ENCODE results near the gene ATRN. TPM values are rescaled to one million over a fixed set of nuclear protein-coding genes. Genes with fewer than 3 reads are reported as not detected.

The ATRN gene
- total RNA-seq, 2 donors from 2014 or later: 15.7 to 16.5 TPM

- H3K9me3 Mint-ChIP-seq: no peaks in the 10 kb centered on the region
- no peaks in the 10 kb centered on the region for H3K4me1 Mint-ChIP-seq (ENCODE audit: low read depth in 2 of 2)
- DNase-seq (ENCODE audit: low spot score) (no peak), ATAC-seq (no peak)
- no peaks in the 10 kb centered on the region for H3K27me3 Mint-ChIP-seq
- no peak overlapping the region for H3K27ac Mint-ChIP-seq
- H3K4me3 Mint-ChIP-seq: no peak overlapping the region
- H3K36me3 Mint-ChIP-seq: no peaks in the 10 kb centered on the region
Measured at GRCh38 chr20:3696745-3697587, 226.1 kb downstream of the ATRN start.

GRCh38 chr20:3697588-3698305, 226.9 kb downstream of the ATRN start:
- Mint-ChIP-seq H3K27ac (no peak overlapping the region), H3K4me3 (no peak overlapping the region), H3K27me3 (no peaks in the 10 kb centered on the region), H3K9me3 (no peaks in the 10 kb centered on the region), H3K36me3 (no peaks in the 10 kb centered on the region), H3K4me1 (ENCODE audit: low read depth in 2 of 2) (no peaks in the 10 kb centered on the region)
- ATAC-seq (peak in 1 of 2 donors; percentile 8), DNase-seq (ENCODE audit: low spot score) (no peak)

- Mint-ChIP-seq H3K27ac (no peak overlapping the region), H3K27me3 (peaks cover 0 to under 1% of the 10 kb centered on the region in 2 donors), H3K4me3 (no peak overlapping the region), H3K36me3 (no peaks in the 10 kb centered on the region), H3K9me3 (no peaks in the 10 kb centered on the region), H3K4me1 (ENCODE audit: low read depth in 2 of 2) (no peaks in the 10 kb centered on the region)
- no peak for DNase-seq (ENCODE audit: low spot score)
- no peak for ATAC-seq
Measured at GRCh38 chr20:3698591-3699001, 227.8 kb downstream of the ATRN start.

GRCh38 chr20:3699037-3699436, 228.2 kb downstream of the ATRN start:
- no peak overlapping the region for H3K27ac Mint-ChIP-seq
- no peaks in the 10 kb centered on the region for H3K9me3 Mint-ChIP-seq
- H3K4me3 Mint-ChIP-seq: no peak overlapping the region
- peaks cover 0 to 2% of the 10 kb centered on the region in 2 donors for H3K27me3 Mint-ChIP-seq
- ATAC-seq: peak in 1 of 2 donors; percentile 25
- DNase-seq (ENCODE audit: low spot score): no peak
- H3K36me3 Mint-ChIP-seq: no peaks in the 10 kb centered on the region
- H3K4me1 Mint-ChIP-seq (ENCODE audit: low read depth in 2 of 2): no peaks in the 10 kb centered on the region

Other genes starting within 250 kb of the ATRN start
- gene SLC4A11, start 231.8 kb upstream of the ATRN start, total RNA-seq: 1 to 10 TPM in 1 of 2 donors, under 1 TPM in 1; 0.36 to 1.9 TPM
- gene DNAAF9, start 63.3 kb upstream of the ATRN start, total RNA-seq: 1 to 10 TPM; 2.4 to 3.9 TPM
- not detected for gene GFRA4, start 192.4 kb downstream of the ATRN start, total RNA-seq
- gene ADAM33, start 211.0 kb downstream of the ATRN start, total RNA-seq: not detected
- gene SIGLEC1, start 241.6 kb downstream of the ATRN start, total RNA-seq: under 1 TPM in 1 of 2 donors, not detected in 1; 0.08 TPM